HEK293 (cell line): Measurements from ENCODE around the gene FNDC10.
A peak's percentile ranks its signal among the peaks of the same experiment; 100 is the strongest.

ENCODE experiments used
- CTCF ChIP-seq: fragments of 450-650 bp; formaldehyde crosslinking; IDR thresholded peaks from 2 replicates; pipeline ENCODE4 v1.5.1; 2016; ENCODE audit warnings: missing biosample characterization, missing genetic modification characterization
- GLIS2 ChIP-seq: fragments of 450-650 bp; formaldehyde crosslinking; IDR thresholded peaks from 2 replicates; pipeline ENCODE4 v1.5.1; 2016; ENCODE audit warnings: missing biosample characterization, missing genetic modification characterization
- KLF17 ChIP-seq: fragments of 450-650 bp; formaldehyde crosslinking; IDR thresholded peaks from 2 replicates; pipeline ENCODE4 v1.5.1; 2016; ENCODE audit warnings: missing biosample characterization, missing genetic modification characterization
- MYNN ChIP-seq: fragments of 450-650 bp; formaldehyde crosslinking; IDR thresholded peaks from 2 replicates; pipeline ENCODE4 v1.5.1; 2016; ENCODE audit warnings: missing biosample characterization, missing genetic modification characterization, borderline replicate concordance
- OSR2 ChIP-seq: fragments of 450-650 bp; formaldehyde crosslinking; IDR thresholded peaks from 2 replicates; pipeline ENCODE4 v1.5.1; 2016; ENCODE audit warnings: missing biosample characterization, missing genetic modification characterization
- PRDM2 ChIP-seq: fragments of 450-650 bp; formaldehyde crosslinking; IDR thresholded peaks from 2 replicates; pipeline ENCODE4 v1.5.1; 2016; ENCODE audit warnings: missing biosample characterization, missing genetic modification characterization, borderline replicate concordance
- RBAK ChIP-seq: fragments of 450-650 bp; formaldehyde crosslinking; IDR thresholded peaks from 2 replicates; pipeline ENCODE4 v1.5.1; 2016; ENCODE audit warnings: missing biosample characterization, missing genetic modification characterization
- TCF7L2 ChIP-seq: IDR thresholded peaks from 2 replicates; pipeline ENCODE4 v1.6.1; 2011; ENCODE audit warnings: low read depth, mild to moderate bottlenecking, inconsistent platforms, low read length, moderate library complexity, borderline replicate concordance
- YY1 ChIP-seq: fragments of 450-650 bp; formaldehyde crosslinking; IDR thresholded peaks from 2 replicates; pipeline ENCODE4 v1.5.1; 2018; ENCODE audit warnings: missing biosample characterization, missing genetic modification characterization
- ZBTB48 ChIP-seq: fragments of 450-650 bp; formaldehyde crosslinking; IDR thresholded peaks from 2 replicates; pipeline ENCODE4 v1.5.1; 2016; ENCODE audit warnings: missing biosample characterization, missing genetic modification characterization
- ZNF10 ChIP-seq: fragments of 450-650 bp; formaldehyde crosslinking; IDR thresholded peaks from 2 replicates; pipeline ENCODE4 v1.5.1; 2017; ENCODE audit warnings: missing biosample characterization, missing genetic modification characterization
- ZNF140 ChIP-seq: fragments of 450-650 bp; formaldehyde crosslinking; IDR thresholded peaks from 2 replicates; pipeline ENCODE4 v1.5.1; 2016; ENCODE audit warnings: missing biosample characterization, missing genetic modification characterization
- ZNF169 ChIP-seq: fragments of 450-650 bp; formaldehyde crosslinking; IDR thresholded peaks from 2 replicates; pipeline ENCODE4 v1.5.1; 2016; ENCODE audit warnings: missing biosample characterization, missing genetic modification characterization
- ZNF2 ChIP-seq: fragments of 450-650 bp; formaldehyde crosslinking; IDR thresholded peaks from 2 replicates; pipeline ENCODE4 v1.5.1; 2016; ENCODE audit warnings: missing biosample characterization, missing genetic modification characterization
- ZNF214 ChIP-seq: fragments of 450-650 bp; formaldehyde crosslinking; IDR thresholded peaks from 2 replicates; pipeline ENCODE4 v1.5.1; 2017; ENCODE audit warnings: missing biosample characterization, mild to moderate bottlenecking, missing genetic modification characterization, borderline replicate concordance
- ZNF221 ChIP-seq: fragments of 450-650 bp; formaldehyde crosslinking; IDR thresholded peaks from 2 replicates; pipeline ENCODE4 v1.5.1; 2017; ENCODE audit warnings: missing biosample characterization, missing genetic modification characterization, borderline replicate concordance
- ZNF292 ChIP-seq: fragments of 450-650 bp; formaldehyde crosslinking; IDR thresholded peaks from 2 replicates; pipeline ENCODE4 v1.5.1; 2016; ENCODE audit warnings: low read depth, missing biosample characterization, missing genetic modification characterization, borderline replicate concordance
- ZNF311 ChIP-seq: fragments of 450-650 bp; formaldehyde crosslinking; IDR thresholded peaks from 2 replicates; pipeline ENCODE4 v1.5.1; 2017; ENCODE audit warnings: missing biosample characterization, missing genetic modification characterization, borderline replicate concordance
- ZNF366 ChIP-seq: fragments of 450-650 bp; formaldehyde crosslinking; conservative IDR thresholded peaks from 2 replicates; pipeline ENCODE4 v1.5.1; 2016; ENCODE audit warnings: missing biosample characterization, missing genetic modification characterization
- ZNF501 ChIP-seq: fragments of 450-650 bp; formaldehyde crosslinking; IDR thresholded peaks from 2 replicates; pipeline ENCODE4 v1.5.1; 2016; ENCODE audit warnings: missing biosample characterization, missing genetic modification characterization
- ZNF558 ChIP-seq: fragments of 450-650 bp; formaldehyde crosslinking; IDR thresholded peaks from 2 replicates; pipeline ENCODE4 v1.5.1; 2016; ENCODE audit warnings: missing biosample characterization, missing genetic modification characterization
- ZNF580 ChIP-seq: fragments of 450-650 bp; formaldehyde crosslinking; IDR thresholded peaks from 2 replicates; pipeline ENCODE4 v1.5.1; 2016; ENCODE audit warnings: missing biosample characterization, missing genetic modification characterization
- ZNF596 ChIP-seq: fragments of 450-650 bp; IDR thresholded peaks from 2 replicates; pipeline ENCODE4 v1.5.0; 2018; ENCODE audit warnings: missing biosample characterization, mild to moderate bottlenecking, missing genetic modification characterization, moderate library complexity
- ZNF600 ChIP-seq: fragments of 450-650 bp; formaldehyde crosslinking; IDR thresholded peaks from 2 replicates; pipeline ENCODE4 v1.5.1; 2016; ENCODE audit warnings: missing biosample characterization, missing genetic modification characterization
- ZNF658 ChIP-seq: fragments of 450-650 bp; formaldehyde crosslinking; IDR thresholded peaks from 2 replicates; pipeline ENCODE4; 2016; ENCODE audit warnings: missing biosample characterization, missing genetic modification characterization
- ZNF677 ChIP-seq: fragments of 450-650 bp; IDR thresholded peaks from 2 replicates; pipeline ENCODE4 v1.5.0; 2018; ENCODE audit warnings: missing biosample characterization, mild to moderate bottlenecking, missing genetic modification characterization, moderate library complexity
- ZNF747 ChIP-seq: fragments of 450-650 bp; formaldehyde crosslinking; IDR thresholded peaks from 2 replicates; pipeline ENCODE4 v1.5.1; 2016; ENCODE audit warnings: missing biosample characterization, missing genetic modification characterization
- ZNF785 ChIP-seq: fragments of 450-650 bp; formaldehyde crosslinking; IDR thresholded peaks from 2 replicates; pipeline ENCODE4 v1.5.1; 2016; ENCODE audit warnings: missing biosample characterization, missing genetic modification characterization
- ZNF837 ChIP-seq: fragments of 450-650 bp; formaldehyde crosslinking; IDR thresholded peaks from 2 replicates; pipeline ENCODE4 v1.5.1; 2016; ENCODE audit warnings: missing biosample characterization, missing genetic modification characterization
- ZSCAN16 ChIP-seq: fragments of 450-650 bp; formaldehyde crosslinking; IDR thresholded peaks from 2 replicates; pipeline ENCODE4 v1.5.1; 2016; ENCODE audit warnings: missing biosample characterization, missing genetic modification characterization
- ZSCAN4 ChIP-seq: fragments of 450-650 bp; formaldehyde crosslinking; IDR thresholded peaks from 2 replicates; pipeline ENCODE4 v1.5.1; 2017; ENCODE audit warnings: missing biosample characterization, missing genetic modification characterization

FNDC10 gene

GRCh38 chr1:1614204-1614953, 14.4 kb upstream of the FNDC10 start (continued):
- TF ChIP-seq KLF17 (tag by site-specific recombination) (0 out of 2 replicates have a peak, but pooled peaks have one; percentile 15), ZNF837 (tag by site-specific recombination) (no peak), ZNF785 (tag by site-specific recombination) (no peak; the same call in 1 of the 2 replicates), ZNF366 (no peak; the same call in 1 of the 2 replicates), ZNF677 (tag by site-specific recombination) (no peak), RBAK (tag by site-specific recombination) (no peak), ZBTB48 (tag by site-specific recombination) (peak; percentile 87), MYNN (tag by site-specific recombination) (no peak), ZNF658 (no peak), ZSCAN4 (no peak), ZNF747 (tag by site-specific recombination) (no peak), ZNF169 (tag by site-specific recombination) (no peak), GLIS2 (tag by site-specific recombination) (no peak), YY1 (tag by site-specific recombination) (no peak), ZNF311 (tag by site-specific recombination) (no peak), OSR2 (no peak), ZNF221 (tag by site-specific recombination) (no peak), ZNF140 (tag by site-specific recombination) (no peak), TCF7L2 (no peak), ZNF2 (no peak; the same call in 1 of the 2 replicates), ZNF501 (tag by site-specific recombination) (0 out of 2 replicates have a peak, but pooled peaks have one; percentile 24), ZNF580 (tag by site-specific recombination) (peak; percentile 39; the same call in 1 of the 2 replicates), ZNF292 (tag by site-specific recombination) (no peak), CTCF (tag by site-specific recombination) (0 out of 2 replicates have a peak, but pooled peaks have one; percentile 27), ZNF596 (tag by site-specific recombination) (no peak), ZNF558 (no peak), ZNF214 (tag by site-specific recombination) (no peak), ZSCAN16 (tag by site-specific recombination) (no peak), ZNF10 (no peak), PRDM2 (tag by site-specific recombination) (no peak), ZNF600 (tag by site-specific recombination) (no peak)
